ENCODE results near the gene MSGN1.

- TF ChIP-seq, protein P1, sequence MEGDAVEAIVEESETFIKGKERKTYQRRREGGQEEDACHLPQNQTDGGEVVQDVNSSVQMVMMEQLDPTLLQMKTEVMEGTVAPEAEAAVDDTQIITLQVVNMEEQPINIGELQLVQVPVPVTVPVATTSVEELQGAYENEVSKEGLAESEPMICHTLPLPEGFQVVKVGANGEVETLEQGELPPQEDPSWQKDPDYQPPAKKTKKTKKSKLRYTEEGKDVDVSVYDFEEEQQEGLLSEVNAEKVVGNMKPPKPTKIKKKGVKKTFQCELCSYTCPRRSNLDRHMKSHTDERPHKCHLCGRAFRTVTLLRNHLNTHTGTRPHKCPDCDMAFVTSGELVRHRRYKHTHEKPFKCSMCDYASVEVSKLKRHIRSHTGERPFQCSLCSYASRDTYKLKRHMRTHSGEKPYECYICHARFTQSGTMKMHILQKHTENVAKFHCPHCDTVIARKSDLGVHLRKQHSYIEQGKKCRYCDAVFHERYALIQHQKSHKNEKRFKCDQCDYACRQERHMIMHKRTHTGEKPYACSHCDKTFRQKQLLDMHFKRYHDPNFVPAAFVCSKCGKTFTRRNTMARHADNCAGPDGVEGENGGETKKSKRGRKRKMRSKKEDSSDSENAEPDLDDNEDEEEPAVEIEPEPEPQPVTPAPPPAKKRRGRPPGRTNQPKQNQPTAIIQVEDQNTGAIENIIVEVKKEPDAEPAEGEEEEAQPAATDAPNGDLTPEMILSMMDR (IDR thresholded peaks at IDR 0.05) = no peak
- no peak for TF ChIP-seq POLR2A (IDR thresholded peaks at IDR 0.05)
Observed at GRCh38 chr2:17858064-17858463, 41.8 kb downstream of the MSGN1 start.
